HG03139 (cell line): ENCODE measurements around the gene E2F2.

ENCODE experiments used
- ATAC-seq: cut with Tn5 transposase; IDR thresholded peaks from one replicate; pipeline ENCODE4 v1.9.1; 2021; ENCODE audit not compliant: unreplicated experiment

Gene E2F2

GRCh38 chr1:23466423-23466989 lies 64.5 kb downstream of the E2F2 start:
- ATAC-seq, result no peak

- ATAC-seq, result no peak
Measured at GRCh38 chr1:23463286-23463685, 67.7 kb downstream of the E2F2 start.

DNA sequence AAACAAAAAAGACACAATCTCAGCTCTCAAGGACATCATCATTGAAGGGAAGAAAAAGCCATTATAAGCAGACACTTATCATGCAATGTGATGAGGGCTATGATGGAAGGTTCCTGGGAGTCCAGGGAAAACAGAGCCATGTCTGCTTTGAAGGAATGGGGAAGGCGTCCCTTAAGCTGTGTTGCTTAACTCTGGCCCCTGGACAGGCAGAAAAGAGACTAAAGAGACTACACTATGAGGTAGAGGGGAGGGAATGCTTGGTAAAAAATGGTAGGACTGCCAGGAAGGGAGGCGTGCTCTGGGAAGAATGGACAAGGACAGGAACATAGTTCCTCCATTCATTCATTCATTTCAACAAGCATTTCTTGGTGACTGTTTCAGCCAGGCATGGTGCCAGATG lies 68.3 kb downstream of the E2F2 start:
- ATAC-seq, result no peak

GRCh38 chr1:23461050-23461449 lies 70.0 kb downstream of the E2F2 start:
- ATAC-seq, result no peak

GRCh38 chr1:23460519-23460918 lies 70.5 kb downstream of the E2F2 start:
- no peak for ATAC-seq

- ATAC-seq, result no peak
Measured at GRCh38 chr1:23459338-23459757, 71.7 kb downstream of the E2F2 start.
